ENCODE results near the gene ACTN4. TPM values are rescaled to one million over a fixed set of nuclear protein-coding genes. Genes with fewer than 3 reads are reported as not detected.
A peak's percentile ranks its signal among the peaks of the same experiment; 100 is the strongest.

Gene ACTN4
- total and polyA plus RNA-seq, 10 of the 15 experiments (the other 5 are each of a cell fraction or from before 2014, with no cell fraction given): 2.4 to 293 (median 72.5) TPM

DNA sequence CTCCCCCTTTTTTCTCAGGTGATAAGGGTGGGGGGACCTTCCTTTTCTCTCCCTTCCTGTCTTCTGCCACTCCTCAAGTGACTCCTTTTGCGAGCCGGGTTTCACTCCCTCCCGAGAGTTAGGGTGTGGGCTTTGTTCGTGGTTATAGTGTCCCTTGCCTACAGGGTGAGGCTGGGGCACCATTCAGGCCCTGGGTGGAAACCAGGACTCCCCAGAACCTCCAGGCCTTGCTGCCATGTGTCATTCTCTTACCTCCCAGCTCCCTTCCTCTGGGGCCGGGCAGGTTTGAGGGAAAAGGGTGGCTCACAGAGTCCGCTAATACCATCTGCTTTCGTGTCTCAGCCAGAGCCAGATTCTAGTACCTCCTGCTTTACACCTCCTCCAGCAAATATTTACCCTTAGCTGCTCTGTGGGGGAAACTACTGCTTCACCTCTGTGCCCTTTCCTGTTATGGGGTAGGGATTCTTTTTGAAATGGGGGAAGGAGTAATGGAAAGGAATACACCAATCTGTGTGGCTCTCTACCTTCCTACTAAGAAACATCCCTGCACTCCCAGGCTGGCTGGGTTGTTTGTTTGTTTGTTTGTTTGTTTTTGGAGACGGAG, 2.8 kb downstream of the ACTN4 start (continued):
- no peak for TF ChIP-seq MYC (IDR thresholded peaks at IDR 0.05; ENCODE audit: insufficient read depth, insufficient read length, insufficient replicate concordance, low read length, severe bottlenecking)
- no peak for TF ChIP-seq CBX5 (IDR thresholded peaks at IDR 0.05; ENCODE audit: low read depth)

GRCh38 chr19:38650911-38651584, 3.6 kb downstream of the ACTN4 start:
- H4K20me1 ChIP-seq (ENCODE audit: control insufficient read depth, insufficient read depth): no peaks in the 10 kb centered on the region; the same call in 1 of the 2 replicates
- peaks cover 0 to 2% of the 10 kb centered on the region in 2 experiments; a peak in 1 of 4 replicates for H3K36me3 ChIP-seq (ENCODE audit: control insufficient read depth in 2 of 2, insufficient read depth in 2 of 2, low read length in 1 of 2)
- DNase-seq (ENCODE audit: low read depth, low spot score) (no peak), FAIRE-seq (no peak), ATAC-seq (no peak)
- no peak overlapping the region for H2AFZ ChIP-seq (ENCODE audit: control insufficient read depth, low read depth, low read length)
- CTCF ChIA-PET: interaction anchor here (0.9 to 5.2 kb wide), 3 partner anchors 16 to 279 kb away, joined by 3 to 25 read pairs (median 3); partner anchors contain the start of genes MRPS12 and SARS2
- peaks cover 84% of the 10 kb centered on the region for H3K79me2 ChIP-seq (ENCODE audit: control insufficient read depth, insufficient read depth, low read length)
- 90% methylated on average over 12 of the region's 12 CpGs for WGBS (ENCODE audit: insufficient coverage, insufficient replicate concordance, low lambda C conversion rate, missing lambda C conversion rate)
- in situ Hi-C loops (cut with MboI): no loop called here
- intact Hi-C loops (cut with micrococcal nuclease; ENCODE audit: unreplicated experiment): no loop called here
- peak overlapping the region; percentile 31 for H3K4me2 ChIP-seq (ENCODE audit: control insufficient read depth, insufficient read depth)
- peaks cover 28% of the 10 kb centered on the region for H3K4me1 ChIP-seq (ENCODE audit: control insufficient read depth, insufficient read depth, low read length)
- H3K27ac ChIP-seq (ENCODE audit: control insufficient read depth, insufficient read depth): no peak overlapping the region
- peak overlapping the region; percentile 41; the same call in 1 of the 2 replicates for H3K4me3 ChIP-seq
- H3K9me3 ChIP-seq (replicated peaks; ENCODE audit: control insufficient read depth, insufficient read depth, low read length): no peaks in the 10 kb centered on the region
- H3K9ac ChIP-seq (ENCODE audit: control insufficient read depth, insufficient read depth, low read length): no peak overlapping the region
- POLR2A ChIA-PET: interaction anchor here (0.5 kb wide), 1 partner anchor 647 kb away, joined by 3 read pairs; no protein-coding TSS in a partner anchor
- no peaks in the 10 kb centered on the region for H3K27me3 ChIP-seq (replicated peaks in 1 of 2; ENCODE audit: control insufficient read depth in 2 of 2, insufficient read depth in 2 of 2, low read length in 1 of 2)
- SMC1A ChIA-PET (ENCODE audit: uncharacterized antibody, unreplicated experiment): no interaction called here
- RAD21 ChIA-PET (ENCODE audit: unreplicated experiment): no interaction called here
- TF ChIP-seq, protein P1, sequence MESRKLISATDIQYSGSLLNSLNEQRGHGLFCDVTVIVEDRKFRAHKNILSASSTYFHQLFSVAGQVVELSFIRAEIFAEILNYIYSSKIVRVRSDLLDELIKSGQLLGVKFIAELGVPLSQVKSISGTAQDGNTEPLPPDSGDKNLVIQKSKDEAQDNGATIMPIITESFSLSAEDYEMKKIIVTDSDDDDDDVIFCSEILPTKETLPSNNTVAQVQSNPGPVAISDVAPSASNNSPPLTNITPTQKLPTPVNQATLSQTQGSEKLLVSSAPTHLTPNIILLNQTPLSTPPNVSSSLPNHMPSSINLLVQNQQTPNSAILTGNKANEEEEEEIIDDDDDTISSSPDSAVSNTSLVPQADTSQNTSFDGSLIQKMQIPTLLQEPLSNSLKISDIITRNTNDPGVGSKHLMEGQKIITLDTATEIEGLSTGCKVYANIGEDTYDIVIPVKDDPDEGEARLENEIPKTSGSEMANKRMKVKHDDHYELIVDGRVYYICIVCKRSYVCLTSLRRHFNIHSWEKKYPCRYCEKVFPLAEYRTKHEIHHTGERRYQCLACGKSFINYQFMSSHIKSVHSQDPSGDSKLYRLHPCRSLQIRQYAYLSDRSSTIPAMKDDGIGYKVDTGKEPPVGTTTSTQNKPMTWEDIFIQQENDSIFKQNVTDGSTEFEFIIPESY (IDR thresholded peaks at IDR 0.05): 0 out of 2 replicates have a peak, but pooled peaks have one; percentile 23
- no peak for TF ChIP-seq CBX3 (IDR thresholded peaks at IDR 0.05; ENCODE audit: borderline replicate concordance, low read depth)
- no TSS peak for BruUV-seq (replicated peaks)

All from GM12878 (cell line).